GM18873 (cell line): ENCODE data around the gene SBF2.

ENCODE experiments used
- ATAC-seq: cut with Tn5 transposase; IDR thresholded peaks from one replicate; pipeline ENCODE4 v1.9.1; 2021; ENCODE audit warnings: mild to moderate bottlenecking, moderate library complexity, moderate number of reproducible peaks; ENCODE audit not compliant: unreplicated experiment, low FRiP score

SBF2 gene

GRCh38 chr11:9875862-9876261 lies 418.2 kb downstream of the SBF2 start:
- no peak for ATAC-seq

GRCh38 chr11:9875399-9875798 lies 418.6 kb downstream of the SBF2 start:
- ATAC-seq, result no peak

- ATAC-seq, result no peak
Observed at GRCh38 chr11:9874466-9874865, 419.6 kb downstream of the SBF2 start.

- no peak for ATAC-seq
Observed at GRCh38 chr11:9868641-9869040, 425.4 kb downstream of the SBF2 start.

GRCh38 chr11:9862981-9863380 lies 431.0 kb downstream of the SBF2 start:
- no peak for ATAC-seq

- ATAC-seq, result peak; percentile 78
Observed at GRCh38 chr11:9861860-9862725, 431.9 kb downstream of the SBF2 start.

- ATAC-seq, result no peak
Observed at GRCh38 chr11:9859554-9860305, 434.3 kb downstream of the SBF2 start.

GRCh38 chr11:9858822-9859221 lies 435.2 kb downstream of the SBF2 start:
- no peak for ATAC-seq

- no peak for ATAC-seq
Observed at GRCh38 chr11:9858218-9858617, 435.8 kb downstream of the SBF2 start.

- ATAC-seq, result no peak
Observed at GRCh38 chr11:9855579-9856287, 438.3 kb downstream of the SBF2 start.

GRCh38 chr11:9853929-9854552 lies 440.0 kb downstream of the SBF2 start:
- no peak for ATAC-seq

- no peak for ATAC-seq
Observed at GRCh38 chr11:9852465-9852864, 441.6 kb downstream of the SBF2 start.

- ATAC-seq, result no peak
Observed at GRCh38 chr11:9851366-9851765, 442.7 kb downstream of the SBF2 start.

- no peak for ATAC-seq
Observed at GRCh38 chr11:9850224-9850895, 443.7 kb downstream of the SBF2 start.

GRCh38 chr11:9849389-9849788 lies 444.6 kb downstream of the SBF2 start:
- no peak for ATAC-seq

GRCh38 chr11:9847636-9848035 lies 446.4 kb downstream of the SBF2 start:
- no peak for ATAC-seq

- no peak for ATAC-seq
Observed at GRCh38 chr11:9842923-9843322, 451.1 kb downstream of the SBF2 start.

- no peak for ATAC-seq
Observed at GRCh38 chr11:9840460-9841004, 453.5 kb downstream of the SBF2 start.

- peak; percentile 42 for ATAC-seq
Observed at GRCh38 chr11:9839550-9839949, 454.5 kb downstream of the SBF2 start.

- peak; percentile 73 for ATAC-seq
Observed at GRCh38 chr11:9838961-9839360, 455.1 kb downstream of the SBF2 start.
